Stimulated activated CD4-positive, alpha-beta T cell treated with anti-CD3 and anti-CD28 coated beads, Interleukin-2, amount 100 ng/mL, for 24 hours (primary cell): ENCODE data around the gene COA3.

Experiments used
- DNase-seq, 2 donors: peaks; one replicate each; pipeline ENCODE4 v3.0.0-alpha.2; 2020

The COA3 gene

GRCh38 chr17:42748908-42749798, 49.4 kb downstream of the COA3 start:
- DNase-seq = no peak

DNA sequence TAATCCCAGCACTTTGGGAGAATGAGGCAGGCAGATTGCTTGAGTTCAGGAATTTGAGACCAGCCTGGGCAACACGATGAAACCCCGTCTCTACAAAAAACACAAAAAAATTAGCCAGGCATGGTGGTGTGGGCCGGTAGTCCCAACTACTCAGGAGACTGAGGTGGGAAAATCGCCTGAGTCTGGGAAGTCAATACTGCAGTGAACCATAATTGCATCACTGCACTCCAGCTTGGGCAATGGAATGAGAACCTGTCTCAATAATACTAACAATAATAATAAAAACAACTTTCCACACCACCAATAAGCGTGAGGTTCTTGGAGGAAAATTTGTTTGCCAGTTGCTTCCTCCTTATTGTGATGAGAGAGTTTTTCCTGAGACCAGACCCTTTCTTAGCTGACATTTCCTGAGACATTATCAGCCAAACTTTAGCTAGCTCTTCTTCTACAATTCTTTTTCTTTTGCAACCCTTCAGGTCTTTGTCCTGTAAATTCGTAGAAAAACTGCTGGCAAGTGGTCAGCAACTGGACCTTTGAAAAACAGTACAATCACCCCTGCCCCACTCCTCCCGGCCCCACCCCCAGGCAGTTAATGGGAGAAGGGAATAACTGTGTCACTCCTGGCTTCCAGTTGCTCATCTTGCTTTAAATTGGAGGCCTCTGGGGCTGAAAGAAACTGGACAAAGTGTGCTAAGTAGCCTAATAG, 50.1 kb downstream of the COA3 start:
- no peak for DNase-seq
